Measurements from ENCODE around the gene HOXA4.

HOXA4 gene

DNA sequence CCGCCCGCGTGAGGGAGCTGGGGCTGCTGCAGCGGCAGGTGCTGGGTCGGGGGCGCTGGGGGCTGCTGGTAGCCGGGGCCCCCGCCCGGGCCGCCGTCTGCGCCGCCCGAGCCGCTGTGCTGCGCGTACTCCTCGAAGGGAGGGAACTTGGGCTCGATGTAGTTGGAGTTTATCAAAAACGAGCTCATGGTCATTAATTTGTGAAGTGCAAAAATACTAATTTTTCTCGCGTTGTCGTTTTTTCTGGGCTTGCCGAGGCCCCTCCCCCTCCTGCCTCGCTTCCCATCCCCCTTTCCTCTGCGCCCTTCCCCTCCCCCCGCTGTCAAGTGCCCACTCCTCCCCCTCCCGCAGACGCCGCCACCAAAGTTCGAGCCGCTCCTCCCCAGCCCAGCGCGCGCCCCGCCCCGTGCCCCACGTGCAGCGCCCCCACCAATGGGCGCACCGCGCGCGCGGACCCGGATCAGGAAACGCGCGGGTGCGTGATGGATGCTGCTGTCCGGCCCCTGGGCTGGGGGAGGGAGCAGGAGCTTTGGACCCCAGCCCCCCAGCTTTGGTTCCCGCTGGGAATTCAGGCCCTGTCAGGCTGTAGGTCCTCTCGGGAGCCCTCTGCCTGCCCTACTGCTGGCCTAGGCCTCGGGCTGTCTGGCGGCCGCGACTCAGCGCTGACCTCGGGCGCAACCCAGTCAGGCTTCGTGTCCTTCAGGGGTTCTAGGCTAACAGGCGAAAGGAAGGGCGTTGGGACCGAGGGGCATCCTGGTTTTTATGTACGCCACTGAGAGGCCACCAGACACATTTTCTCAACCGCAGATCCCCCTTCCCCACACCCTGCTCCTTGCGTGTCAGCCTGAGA, at the start of gene HOXA4:
HOXA4 (minus strand) TSS at position 218 of the 850 bp plus-strand sequence; CDS start at position 194, 24 bp downstream.
- DNase-seq (ENCODE audit: low read depth in 2 of 2), result peak; percentile 37 to 49

DNA sequence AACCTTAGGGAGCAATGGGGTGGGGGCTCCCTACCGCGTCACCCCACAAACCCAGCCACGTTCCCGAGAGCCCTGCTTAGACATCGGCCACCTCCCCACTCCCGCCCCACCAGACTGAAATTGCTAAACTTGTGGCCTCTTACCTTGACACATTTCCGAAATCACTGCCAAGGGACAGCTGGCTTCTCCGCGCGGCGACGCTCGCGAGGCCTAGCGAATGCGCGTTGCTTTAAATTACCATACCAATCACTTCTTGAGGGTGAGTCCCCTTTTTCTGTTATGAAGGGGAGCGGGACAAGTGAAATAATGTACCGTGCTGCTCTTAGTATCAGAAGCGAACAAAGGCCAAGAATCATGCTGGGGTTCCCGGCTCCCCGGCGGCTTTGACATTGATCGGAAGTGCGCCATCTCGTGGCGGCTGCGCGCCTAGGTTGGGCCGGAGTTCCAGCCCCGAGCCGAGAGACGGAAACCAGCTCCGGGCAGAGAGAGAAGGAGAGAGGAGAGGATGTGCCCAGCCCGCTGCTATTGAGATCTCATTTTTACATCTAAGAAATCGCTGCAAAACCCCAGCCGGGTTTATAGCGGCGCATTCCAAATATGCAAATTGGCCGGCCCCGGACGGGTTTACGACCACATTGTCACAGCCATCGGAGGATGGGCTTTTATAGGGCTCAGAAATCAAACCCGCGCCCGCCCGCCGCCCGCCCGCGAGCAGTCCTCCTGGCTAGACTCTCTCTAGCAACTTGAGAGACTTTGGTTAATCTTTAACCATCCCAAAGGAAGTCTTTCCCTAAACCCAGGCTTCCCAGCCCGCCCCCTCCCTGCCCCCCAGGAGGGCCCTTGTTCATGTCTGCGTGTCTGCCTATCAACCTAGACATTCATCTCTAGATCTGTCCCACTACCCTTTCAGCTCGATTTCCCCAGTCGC, 49.2 kb upstream of the HOXA4 start:
- DNase-seq (ENCODE audit: low read depth in 2 of 2), result peak; percentile 37 to 59

DNA sequence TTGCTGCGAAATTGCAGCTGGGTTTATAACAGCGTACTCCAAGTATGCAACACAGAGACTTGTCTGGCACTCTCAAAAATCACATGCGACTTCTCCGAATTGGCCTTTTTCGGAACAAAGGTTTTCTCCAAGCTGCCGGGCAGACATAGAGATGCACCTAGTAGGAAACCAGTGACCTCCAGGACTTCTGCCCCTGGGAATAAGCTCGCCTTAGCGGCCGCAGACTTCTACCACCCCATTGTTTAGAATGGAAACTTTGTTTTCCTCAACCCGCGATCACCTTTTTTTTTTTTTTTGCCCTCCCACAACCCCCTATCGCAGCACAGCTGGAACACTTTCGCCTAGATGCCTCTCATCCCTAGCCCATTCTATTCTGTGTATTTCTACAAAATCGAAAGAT, 48.5 kb upstream of the HOXA4 start:
- DNase-seq (ENCODE audit: low read depth in 2 of 2), result no peak

DNA sequence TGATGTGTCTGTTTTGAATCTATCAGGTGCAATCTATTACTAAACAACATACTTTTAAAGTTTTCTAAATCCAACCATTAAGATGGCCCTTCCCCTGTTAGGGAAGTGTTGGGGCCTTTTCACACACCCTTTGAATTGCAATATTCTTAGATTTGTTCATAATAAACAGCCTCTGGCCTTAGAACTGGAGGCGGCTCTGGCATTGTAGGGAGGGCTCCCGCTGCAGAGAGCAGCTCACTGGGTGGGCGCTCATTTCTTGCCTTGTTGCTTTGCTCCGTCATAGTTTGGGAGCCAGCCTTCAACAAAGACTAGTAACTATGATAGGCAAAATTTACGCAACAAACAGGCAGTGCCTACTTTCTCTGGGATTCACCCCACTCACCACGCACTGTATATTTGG, 47.8 kb upstream of the HOXA4 start:
- DNase-seq (ENCODE audit: low read depth in 2 of 2), result no peak

DNA sequence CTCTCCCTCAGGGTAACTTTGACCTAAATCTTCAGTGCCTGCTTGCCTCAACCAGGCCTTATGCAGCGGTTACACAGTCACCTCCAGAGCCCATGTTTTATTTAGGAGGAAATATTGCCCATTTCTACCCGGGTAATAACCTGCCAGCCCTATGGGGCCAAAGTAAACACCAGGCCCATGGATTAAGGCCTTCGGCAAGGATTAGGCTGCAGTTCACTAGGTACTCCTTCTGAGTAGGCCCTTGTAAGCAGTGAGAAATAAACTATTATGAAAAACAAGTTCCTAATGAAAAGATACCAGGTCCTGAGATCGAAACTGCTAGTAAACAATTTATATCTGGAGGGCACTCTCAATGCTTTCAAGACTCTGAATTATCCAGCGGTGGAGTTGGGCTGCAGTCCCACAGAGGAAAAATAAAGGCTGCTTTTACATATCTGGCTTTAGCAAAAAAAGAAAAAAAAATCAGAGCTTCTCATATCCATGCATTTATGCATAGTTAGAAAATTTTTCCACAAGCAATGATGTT, 47.3 kb upstream of the HOXA4 start:
- no peak for DNase-seq (ENCODE audit: low read depth in 2 of 2)

DNA sequence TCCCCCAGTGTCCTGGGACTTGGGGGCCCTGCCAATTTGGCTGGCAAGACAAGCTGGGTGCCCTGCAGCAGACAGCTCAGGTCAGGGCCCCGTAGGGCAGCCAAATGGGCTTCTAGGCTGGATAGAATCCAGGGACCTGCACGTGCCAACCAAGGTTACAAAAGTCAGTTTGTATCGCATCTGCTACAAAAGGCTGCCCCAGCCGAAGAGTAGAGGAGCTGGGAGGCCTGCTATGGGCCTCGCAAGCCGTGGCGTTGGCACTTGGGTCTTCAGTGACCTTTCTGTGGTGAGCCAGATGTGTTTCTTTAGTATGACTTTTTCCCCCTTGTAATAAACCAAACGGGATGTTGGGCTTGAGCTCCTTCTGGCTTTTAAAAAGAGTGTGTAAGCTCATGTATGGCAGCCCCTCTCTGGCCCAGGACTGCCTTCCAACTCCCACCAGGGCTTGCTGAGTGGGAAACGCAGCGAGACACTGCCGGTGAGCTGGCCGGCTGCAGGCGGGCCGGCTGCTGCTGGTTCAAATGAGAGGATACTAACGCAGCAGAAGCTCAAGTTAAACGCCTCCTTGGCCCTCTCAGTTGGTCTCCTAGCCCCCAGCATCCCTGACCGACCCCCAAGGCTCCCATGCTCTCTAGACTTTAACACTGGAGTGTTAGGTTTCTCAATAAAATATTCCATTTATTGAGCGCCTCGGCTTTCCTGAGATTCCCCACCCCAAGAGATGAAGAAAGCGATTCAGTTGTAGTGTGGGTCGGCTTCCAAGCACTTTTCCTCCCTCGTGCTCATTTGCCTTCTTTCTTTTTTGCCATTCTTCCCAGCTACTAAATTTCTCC, 46.6 kb upstream of the HOXA4 start:
- DNase-seq (ENCODE audit: low read depth in 2 of 2), result no peak

DNA sequence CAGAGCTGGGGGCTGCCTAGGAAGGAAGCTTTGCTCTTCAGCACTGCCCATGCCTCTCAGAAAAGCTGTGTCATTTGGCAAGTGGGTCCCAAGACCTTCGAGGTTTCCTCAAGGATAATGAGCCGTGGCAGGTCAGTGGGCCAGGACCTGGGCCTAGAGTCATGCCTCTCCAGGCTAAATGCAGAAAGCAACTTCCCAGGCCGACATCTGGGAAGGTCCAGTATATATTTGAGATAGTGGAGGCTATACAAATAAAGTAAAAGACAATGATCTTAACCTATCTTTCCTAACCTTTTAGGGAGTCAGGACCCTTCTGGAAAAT, 45.9 kb upstream of the HOXA4 start:
- DNase-seq (ENCODE audit: low read depth in 2 of 2), result no peak

DNA sequence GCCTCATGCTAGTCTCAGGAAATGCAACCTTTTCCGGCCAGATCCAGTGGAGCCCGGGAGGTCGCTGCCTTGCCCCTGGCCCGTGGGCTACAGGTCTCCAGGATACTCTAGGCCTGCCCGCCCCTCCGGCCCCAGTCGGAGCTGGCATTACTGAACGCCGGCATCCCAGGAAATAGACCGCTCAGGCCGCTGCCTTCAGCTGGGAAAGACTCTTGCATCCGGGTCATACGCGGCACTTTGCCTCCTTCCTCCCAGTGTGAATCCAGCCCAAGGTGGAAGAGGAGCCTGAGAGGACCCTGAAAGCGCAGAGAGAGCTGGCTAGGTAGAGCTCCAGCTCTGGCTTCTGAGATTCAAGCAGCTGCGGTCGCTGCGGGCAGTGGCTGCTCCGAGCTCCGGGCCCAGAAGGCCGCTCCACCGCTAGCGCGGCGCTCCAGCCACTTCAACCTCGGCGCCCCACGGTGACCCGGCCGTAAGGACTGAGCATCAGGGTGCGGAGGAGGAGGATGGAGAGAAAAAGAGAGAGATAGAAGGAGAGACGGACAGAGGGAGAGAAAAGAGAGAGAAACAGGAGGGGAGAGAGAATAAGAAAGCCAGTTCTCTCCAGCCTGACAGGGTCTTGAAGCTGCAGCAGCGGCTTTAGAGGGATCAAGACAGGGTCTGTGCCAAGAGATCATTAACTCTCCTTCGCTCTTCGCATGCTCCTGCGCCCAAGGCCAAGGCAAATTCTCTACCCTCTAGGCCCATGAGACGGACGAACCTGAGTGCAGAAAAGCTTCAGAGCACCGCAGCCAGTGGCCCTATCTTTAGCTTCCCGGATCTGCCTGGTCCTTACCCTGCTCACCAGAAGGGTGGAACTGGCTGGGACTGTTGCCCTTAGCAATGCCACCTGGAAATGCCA, 45.3 kb upstream of the HOXA4 start:
- no peak for DNase-seq (ENCODE audit: low read depth in 2 of 2)

DNA sequence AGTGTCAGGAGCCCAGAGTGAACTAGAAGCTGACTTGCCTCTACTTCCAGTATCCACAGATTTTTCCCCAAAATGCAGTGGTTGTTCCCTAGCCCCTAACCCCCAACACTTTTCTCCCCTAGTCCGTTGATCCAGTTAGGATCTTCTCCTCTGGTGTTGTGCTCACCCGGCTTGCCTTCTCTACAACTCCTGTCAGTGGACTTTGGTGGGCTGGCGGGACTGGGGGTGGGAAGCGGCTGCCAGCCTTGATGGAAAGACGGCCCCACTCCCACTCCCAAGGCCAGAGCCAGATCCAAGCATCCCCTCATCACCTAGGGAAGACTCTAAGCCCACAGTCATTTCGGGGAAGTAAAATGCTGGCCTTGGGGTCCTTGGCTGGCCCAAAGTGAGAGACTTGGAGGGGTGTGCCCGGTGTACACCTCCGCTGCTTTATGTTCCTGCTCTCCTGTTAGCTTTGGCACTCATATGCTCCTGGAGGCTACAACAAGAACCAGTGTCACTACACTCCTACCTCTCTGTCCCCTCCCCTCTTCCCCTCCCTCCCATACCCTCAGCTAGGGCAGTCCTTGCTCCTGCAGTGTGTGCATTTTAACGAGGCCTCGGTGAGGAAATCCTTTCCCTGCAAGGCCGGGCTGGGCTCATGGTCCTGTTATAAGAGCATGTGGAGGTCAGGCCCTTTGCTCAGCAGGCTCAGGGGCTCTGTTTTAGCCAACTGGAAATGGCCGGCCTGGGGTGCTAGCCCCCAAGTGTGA, 44.5 kb upstream of the HOXA4 start:
- DNase-seq (ENCODE audit: low read depth in 2 of 2), result no peak

DNA sequence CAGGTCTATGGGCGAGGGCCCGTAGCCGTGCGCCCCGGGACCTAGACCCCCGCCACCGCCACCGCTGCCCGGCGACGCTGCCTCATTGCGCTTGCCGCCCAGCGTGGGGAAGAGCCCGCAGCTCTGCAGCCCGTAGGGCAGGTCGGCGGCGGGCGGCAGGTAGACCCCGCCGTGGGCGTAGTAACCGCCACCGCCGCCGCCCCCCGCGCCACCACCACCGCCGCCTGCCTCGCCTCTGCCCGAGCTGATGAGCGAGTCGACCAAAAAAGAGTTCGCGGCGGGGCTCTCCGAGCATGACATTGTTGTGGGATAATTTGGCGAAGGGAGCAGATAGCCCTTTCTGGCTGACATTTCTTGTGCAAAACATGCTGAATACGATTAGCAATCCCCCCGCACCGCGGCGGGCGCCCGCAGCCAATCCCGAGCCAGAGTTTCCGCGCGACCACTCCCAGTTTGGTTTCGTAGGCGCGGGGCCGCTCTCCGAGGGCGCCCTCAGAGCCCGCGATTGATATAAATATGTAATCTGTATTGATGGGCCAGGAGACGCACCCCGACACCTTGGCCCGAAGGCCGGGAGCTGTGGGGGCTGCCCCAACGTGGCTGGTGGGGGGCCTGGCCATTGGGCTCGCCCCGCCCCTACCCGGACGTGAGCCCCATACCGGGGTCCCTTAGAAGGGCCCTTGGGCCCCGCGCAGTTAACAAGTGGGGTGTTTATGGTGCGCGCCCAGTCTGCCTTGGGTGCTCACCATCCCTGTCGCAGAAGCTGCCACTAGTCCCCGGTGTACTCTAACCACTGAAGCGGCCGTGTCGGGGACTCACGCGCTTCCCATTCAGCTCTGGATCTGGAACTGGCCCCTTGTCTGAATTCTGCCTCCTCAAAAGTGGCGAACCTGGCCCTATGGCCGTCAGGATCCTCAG, 43.7 kb upstream of the HOXA4 start, which contains the start of gene HOXA10:
HOXA10 (minus strand) TSS at position 365 of the 918 bp plus-strand sequence; CDS start at position 351, 14 bp downstream.
- DNase-seq (ENCODE audit: low read depth in 2 of 2), result no peak

DNA sequence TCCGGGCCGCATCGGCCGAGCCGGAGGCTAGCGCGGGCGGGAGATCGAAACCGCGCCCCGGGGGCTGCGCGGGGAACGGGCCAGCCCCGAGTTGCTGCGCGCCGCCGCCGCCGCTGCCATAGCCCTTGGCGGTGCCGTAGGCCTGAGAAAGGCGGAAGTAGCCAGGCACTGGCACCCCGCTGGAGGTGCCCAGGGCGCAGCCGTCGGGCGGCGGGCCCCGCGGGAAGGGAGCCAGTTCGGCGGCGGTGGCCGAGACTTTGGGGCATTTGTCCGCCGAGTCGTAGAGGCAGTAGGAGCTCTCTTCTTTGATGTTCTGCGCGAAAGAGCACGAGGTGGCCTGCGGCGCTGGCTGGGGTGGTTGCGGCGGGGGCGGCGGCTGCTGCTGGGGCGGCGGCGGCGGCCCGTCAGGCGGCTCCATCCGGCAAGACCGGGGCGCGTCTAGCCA, 43.0 kb upstream of the HOXA4 start:
- no peak for DNase-seq (ENCODE audit: low read depth in 2 of 2)

DNA sequence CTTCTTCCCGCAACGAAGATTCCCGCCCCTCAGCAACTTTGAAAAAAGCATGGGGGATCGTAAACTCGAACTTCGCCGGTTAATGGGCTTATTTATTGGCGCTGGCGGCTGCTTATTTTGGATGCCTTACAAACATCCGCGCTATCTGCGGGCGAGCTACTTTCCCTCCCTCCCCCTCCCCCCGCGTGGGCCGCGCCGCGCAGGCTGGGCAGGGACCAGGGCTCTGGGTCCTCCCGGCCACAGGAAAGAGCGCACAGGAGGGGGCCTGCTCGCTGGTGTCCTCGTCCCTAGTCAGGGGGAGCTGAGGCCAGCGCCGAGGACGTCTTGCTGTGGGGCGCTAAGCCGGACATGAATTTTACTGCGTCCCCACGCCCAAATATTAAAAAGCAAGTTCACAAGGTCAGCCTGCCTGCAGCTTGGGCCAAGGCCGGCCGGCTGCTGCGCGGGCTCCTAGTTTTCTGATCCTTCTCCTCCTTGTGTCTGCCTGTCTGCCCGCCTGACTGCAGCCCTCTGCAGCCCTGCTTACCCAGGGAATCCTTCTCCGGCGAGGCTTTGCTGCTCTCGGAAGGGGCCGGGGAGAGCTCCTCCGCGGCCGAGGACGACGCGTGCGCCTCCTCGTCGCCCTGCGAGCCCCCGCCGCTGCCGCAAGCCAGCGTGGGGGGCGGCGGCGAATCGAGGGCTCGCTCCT, 42.4 kb upstream of the HOXA4 start:
- no peak for DNase-seq (ENCODE audit: low read depth in 2 of 2)

DNA sequence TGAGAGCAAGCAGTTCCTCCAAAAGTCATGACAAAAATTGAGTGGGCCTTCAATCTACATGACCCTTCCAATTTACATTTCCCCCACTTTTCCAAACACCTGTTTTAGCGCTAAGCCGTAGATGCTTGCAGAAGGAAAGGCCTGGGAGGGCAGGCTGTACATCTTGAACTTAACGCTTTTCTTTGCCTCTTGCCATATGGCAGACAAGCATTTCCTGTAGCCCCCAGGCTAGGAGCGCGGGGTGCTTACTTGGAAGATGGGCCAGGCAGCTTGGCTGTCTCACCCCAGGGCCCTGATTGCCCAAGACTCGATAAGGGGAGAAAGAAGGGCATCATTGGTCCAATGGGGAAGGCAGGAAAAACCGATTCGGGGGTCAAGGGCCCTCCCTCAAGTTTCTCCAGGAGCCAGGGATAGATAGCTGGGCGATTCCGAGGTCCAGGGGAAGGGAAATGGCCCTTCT, 41.8 kb upstream of the HOXA4 start:
- no peak for DNase-seq (ENCODE audit: low read depth in 2 of 2)

DNA sequence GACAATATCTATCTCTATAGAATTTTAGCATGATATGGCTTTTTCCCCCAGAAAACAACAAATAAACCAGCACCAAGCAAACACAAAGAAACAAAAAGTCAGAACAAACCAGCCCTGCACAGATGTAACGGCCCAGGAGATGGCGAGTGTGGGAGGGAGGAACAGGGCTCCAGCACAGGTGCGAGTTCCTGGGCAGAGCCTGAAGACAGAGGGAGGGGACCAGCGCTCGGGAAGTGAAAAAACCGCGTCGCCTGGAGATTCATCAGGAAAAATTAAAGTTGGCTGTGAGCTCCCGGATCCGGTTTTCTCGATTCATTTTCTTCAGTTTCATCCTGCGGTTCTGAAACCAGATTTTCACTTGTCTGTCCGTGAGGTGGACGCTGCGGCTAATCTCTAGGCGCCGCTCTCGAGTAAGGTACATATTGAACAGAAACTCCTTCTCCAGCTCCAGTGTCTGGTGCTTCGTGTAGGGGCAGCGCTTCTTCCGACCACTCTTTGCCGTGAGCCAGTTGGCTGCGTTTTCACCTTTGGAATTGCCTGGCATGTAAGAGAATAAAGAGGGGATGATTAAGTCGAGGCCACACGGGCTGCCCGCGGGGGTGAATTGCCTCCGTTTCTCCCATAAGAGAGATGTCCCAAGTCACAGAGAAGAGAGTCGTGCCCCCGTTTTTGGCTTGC, 41.2 kb upstream of the HOXA4 start:
- no peak for DNase-seq (ENCODE audit: low read depth in 2 of 2)

DNA sequence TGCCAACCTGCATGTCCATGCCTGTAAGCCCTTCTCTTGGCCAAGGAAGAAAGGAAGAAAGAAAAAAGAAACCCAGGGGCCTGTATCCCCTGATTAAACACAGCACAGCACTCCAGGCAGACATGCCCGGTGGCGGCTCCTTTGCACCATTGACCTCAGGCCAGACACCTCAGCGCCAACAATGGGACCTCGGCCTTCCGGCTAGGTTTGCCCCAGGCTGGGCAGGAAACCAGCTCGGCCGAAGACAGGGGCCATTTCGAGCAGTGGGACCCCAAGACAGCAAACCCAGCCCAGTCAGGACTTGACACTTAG, 40.7 kb upstream of the HOXA4 start:
- no peak for DNase-seq (ENCODE audit: low read depth in 2 of 2)

DNA sequence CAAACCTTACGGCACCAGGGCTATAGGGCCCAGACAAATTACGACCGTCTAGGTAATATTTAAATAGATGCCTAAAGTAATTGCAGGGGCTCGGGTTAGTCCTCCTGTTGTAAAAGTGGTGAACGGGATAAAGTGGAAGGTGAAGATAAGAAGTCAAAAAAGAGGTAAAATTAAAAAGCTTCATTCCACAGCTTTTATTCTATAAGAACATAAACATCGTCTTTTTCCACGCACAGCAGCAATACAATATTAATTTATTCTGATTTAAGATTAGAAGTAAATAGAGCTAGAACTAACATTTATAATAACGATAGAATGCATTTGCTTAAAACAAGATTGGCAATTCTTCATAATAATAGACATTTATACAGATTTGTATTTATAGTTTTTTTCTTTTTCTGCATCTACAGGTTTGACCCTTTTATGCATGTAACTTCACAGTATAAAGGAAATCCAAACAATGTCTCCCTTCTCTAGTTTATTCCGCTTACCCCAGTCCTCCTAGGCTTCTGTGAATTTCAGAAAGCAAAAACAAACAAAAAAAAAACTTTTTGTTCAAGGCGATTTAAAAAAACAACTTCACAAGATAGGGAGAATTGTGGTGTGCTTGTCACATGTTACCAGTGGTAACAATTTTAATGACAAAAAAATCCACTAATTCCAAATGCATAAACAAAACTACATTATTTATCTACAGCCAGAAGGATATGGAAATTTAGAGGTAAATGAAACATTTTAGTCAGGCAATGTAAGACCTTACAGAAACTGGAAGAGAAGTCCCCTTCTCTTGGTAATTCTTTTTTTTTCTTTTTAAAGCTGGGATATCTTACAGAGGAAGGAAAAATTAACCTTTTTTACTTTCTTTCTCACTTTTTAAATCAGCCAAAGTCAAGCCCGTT, 40.1 kb upstream of the HOXA4 start:
- DNase-seq (ENCODE audit: low read depth in 2 of 2), result no peak

All from stimulated activated CD4-positive, alpha-beta T cell treated with anti-CD3 and anti-CD28 coated beads, Interleukin-12 subunit alpha, Interleukin-12 subunit beta, amount 100 ng/mL, for 24 hours (primary cell).